Activated CD8-positive, alpha-beta memory T cell treated with anti-CD3 and anti-CD28 coated beads for 1 hour (primary cell): ENCODE measurements around the gene GIGYF2.
"Not testable (repeated sequence)": the region's sequence is repeated elsewhere in the genome, so short reads cannot be mapped to it uniquely, and the experiment has no call there.

Experiments
- DNase-seq, 2 donors: peaks; one replicate each; pipeline ENCODE4 v3.0.0-alpha.2; 2020; ENCODE audit warnings: low read depth in 1 of 2; ENCODE audit errors: extremely low read depth in 1 of 2

Gene GIGYF2

GRCh38 chr2:232697059-232697806, at the start of gene GIGYF2:
Gene GIGYF2 (plus strand): TSS chr2:232697331. CDS start chr2:232735198, 37,867 bp downstream.
- DNase-seq = peak; percentile 76 to 90

GRCh38 chr2:232649033-232649432, 48.1 kb upstream of the GIGYF2 start:
- DNase-seq = no peak

- DNase-seq = no peak
These were observed 44.7 kb upstream of the GIGYF2 start for GRCh38 chr2:232652505-232652851.

GRCh38 chr2:232653441-232653840, 43.7 kb upstream of the GIGYF2 start:
- no peak for DNase-seq

GRCh38 chr2:232655392-232655791, 41.7 kb upstream of the GIGYF2 start:
- DNase-seq = no peak

- no peak for DNase-seq
These were observed 38.8 kb upstream of the GIGYF2 start for GRCh38 chr2:232658217-232658785.

GRCh38 chr2:232659359-232659758, 37.8 kb upstream of the GIGYF2 start:
- DNase-seq = no peak

- DNase-seq = no peak
These were observed 34.5 kb upstream of the GIGYF2 start for GRCh38 chr2:232662486-232663260.

- no peak for DNase-seq
These were observed 30.9 kb upstream of the GIGYF2 start for GRCh38 chr2:232666051-232666805.

- DNase-seq = no peak
These were observed 29.0 kb upstream of the GIGYF2 start for GRCh38 chr2:232667989-232668583.

GRCh38 chr2:232668805-232669444, 28.2 kb upstream of the GIGYF2 start:
- no peak for DNase-seq

- DNase-seq = no peak
These were observed 24.5 kb upstream of the GIGYF2 start for GRCh38 chr2:232672588-232672987.

- no peak for DNase-seq
These were observed 22.6 kb upstream of the GIGYF2 start for GRCh38 chr2:232674491-232674890.

- no peak for DNase-seq
These were observed 21.8 kb upstream of the GIGYF2 start for GRCh38 chr2:232675381-232675780.

- no peak for DNase-seq
These were observed 17.1 kb upstream of the GIGYF2 start for GRCh38 chr2:232680006-232680405.

- no peak for DNase-seq
These were observed 15.6 kb upstream of the GIGYF2 start for GRCh38 chr2:232681527-232681926.

GRCh38 chr2:232683368-232683767, 13.8 kb upstream of the GIGYF2 start:
- DNase-seq = no peak

- DNase-seq = not testable (repeated sequence)
These were observed 11.7 kb upstream of the GIGYF2 start for GRCh38 chr2:232685391-232685790.

GRCh38 chr2:232687382-232688160, 9.6 kb upstream of the GIGYF2 start:
- DNase-seq = no peak

- no peak for DNase-seq
These were observed 8.9 kb upstream of the GIGYF2 start for GRCh38 chr2:232688201-232688600.
